SU-DHL-6 (cell line): ENCODE results near the gene TREML2.

ENCODE experiments used
- EZH2phosphoT487 ChIP-seq: fragments of 200-600 bp; sonication (generic), shearing (Covaris generic); conservative IDR thresholded peaks from 2 replicates; pipeline ENCODE4 v1.6.1; 2018; ENCODE audit warnings: mild to moderate bottlenecking, antibody characterized with exemption, low read length, moderate library complexity, mixed read lengths
- TF ChIP-seq, protein P1 (sequence below): fragments of 200-600 bp; sonication (generic); IDR thresholded peaks from one replicate; pipeline ENCODE4 v1.5.1; 2017; ENCODE audit warnings: antibody characterized with exemption, mild to moderate bottlenecking, low read length, moderate library complexity; ENCODE audit not compliant: insufficient read depth, poor library complexity, severe bottlenecking

DNA sequence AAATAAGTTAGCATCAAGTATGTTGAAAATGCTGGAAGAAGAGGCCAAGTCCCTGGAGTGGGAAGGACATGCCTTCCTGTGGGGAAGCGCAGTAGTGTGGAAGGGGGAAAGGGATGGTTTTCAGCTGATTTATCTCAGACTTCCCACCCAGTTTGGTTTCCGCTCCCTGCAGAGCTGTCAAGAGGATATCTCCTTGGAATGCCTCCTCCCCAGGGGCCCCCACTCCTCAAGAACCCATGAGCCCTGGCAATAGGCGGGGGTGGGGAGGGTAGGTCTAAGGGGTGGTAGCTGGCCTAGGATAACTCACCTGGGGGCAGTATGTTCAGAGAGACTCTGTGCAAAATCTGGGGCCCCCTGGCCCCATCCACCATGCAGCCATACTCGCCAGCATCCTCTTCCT is 47.5 kb downstream of the TREML2 start:
- TF ChIP-seq, protein P1, sequence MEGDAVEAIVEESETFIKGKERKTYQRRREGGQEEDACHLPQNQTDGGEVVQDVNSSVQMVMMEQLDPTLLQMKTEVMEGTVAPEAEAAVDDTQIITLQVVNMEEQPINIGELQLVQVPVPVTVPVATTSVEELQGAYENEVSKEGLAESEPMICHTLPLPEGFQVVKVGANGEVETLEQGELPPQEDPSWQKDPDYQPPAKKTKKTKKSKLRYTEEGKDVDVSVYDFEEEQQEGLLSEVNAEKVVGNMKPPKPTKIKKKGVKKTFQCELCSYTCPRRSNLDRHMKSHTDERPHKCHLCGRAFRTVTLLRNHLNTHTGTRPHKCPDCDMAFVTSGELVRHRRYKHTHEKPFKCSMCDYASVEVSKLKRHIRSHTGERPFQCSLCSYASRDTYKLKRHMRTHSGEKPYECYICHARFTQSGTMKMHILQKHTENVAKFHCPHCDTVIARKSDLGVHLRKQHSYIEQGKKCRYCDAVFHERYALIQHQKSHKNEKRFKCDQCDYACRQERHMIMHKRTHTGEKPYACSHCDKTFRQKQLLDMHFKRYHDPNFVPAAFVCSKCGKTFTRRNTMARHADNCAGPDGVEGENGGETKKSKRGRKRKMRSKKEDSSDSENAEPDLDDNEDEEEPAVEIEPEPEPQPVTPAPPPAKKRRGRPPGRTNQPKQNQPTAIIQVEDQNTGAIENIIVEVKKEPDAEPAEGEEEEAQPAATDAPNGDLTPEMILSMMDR, result no peak
- TF ChIP-seq EZH2phosphoT487, result no peak
